Cerebellar cortex (tissue), 1 donor: Measurements from ENCODE around the gene ETV5.
"Not testable (repeated sequence)": the region's sequence is repeated elsewhere in the genome, so short reads cannot be mapped to it uniquely, and the experiment has no call there.

Source experiments
- DNase-seq: peaks from one replicate; pipeline ENCODE4 v3.0.0-alpha.2; 2015; ENCODE audit warnings: low spot score

Gene ETV5

GRCh38 chr3:186022931-186023330 lies 86.0 kb downstream of the ETV5 start:
- no peak for DNase-seq

DNA sequence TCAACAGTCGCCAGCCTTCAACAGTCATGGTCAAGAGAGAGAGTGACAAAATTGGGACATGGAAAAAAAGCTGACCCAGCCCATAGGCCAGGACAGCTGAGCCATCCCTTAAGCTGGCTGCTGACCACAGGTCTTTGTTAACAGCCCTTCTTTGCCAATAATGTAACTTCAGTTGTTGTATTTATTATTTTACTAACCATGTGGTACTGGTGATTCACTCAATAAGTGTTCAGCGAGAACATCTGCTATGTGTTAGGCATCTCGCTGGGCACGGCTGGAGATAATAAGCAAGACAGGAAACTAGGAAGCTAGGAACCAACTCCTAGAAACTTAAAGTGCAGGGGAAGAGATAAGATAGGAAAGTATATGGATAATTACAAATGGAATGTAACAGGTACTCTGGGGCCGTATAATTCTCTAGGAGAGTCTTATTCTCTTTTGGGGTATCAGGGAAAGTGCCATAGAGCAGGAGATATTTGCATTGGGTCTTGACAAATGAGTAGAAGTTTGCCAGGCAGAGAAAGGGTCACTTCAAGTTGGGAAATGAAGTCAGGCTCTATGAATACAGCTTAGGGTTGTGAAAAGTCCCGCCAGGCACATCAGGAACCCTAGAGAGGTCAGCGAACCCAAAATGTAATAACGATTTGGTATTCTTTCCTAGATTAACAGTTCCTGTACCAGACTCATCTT lies 87.1 kb downstream of the ETV5 start:
- DNase-seq: no peak

DNA sequence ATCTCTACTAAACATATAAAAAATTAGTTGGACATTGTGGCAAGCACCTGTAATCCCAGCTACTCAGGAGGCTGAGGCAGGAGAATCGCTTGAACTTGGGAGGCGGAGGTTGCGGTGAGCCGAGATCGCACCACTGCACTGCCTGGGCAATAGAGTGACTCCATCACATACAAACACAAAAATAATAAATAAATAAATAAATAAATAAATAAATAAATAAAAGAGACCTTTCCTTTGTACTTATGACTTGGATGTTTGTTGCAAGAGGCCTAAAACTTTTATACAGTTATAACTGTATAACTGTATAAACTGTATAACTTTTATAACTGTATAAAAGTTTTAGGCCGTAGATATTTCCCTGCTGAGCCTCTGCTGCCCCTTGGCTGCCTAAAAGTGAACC lies 87.6 kb downstream of the ETV5 start:
- not testable (repeated sequence) for DNase-seq

- DNase-seq: not testable (repeated sequence)
Measured at GRCh38 chr3:186019288-186019687, 89.6 kb downstream of the ETV5 start.

GRCh38 chr3:186014866-186015265 lies 94.0 kb downstream of the ETV5 start:
- DNase-seq: no peak

GRCh38 chr3:186013312-186013711 lies 95.6 kb downstream of the ETV5 start:
- DNase-seq: no peak

DNA sequence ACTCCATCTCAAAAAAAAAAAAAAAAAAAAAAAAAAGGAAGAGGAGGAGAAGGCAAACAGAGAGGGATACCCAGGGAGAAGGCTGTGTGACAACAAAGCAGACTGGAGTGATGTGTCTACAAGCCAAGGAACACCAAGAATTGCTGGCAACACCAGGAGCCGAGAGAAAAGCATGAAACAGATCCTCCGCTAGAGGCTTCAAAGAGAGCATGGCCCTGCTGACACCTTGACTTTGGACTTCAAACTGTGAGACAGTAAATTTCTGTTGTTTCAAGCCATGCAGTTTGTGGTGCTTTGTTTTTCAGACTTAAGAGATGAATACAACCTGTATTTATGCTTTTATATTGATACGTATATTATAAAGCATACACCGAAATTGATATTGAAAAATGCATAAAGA lies 96.8 kb downstream of the ETV5 start:
- DNase-seq: no peak

GRCh38 chr3:186004671-186005070 lies 104.2 kb downstream of the ETV5 start:
- DNase-seq: no peak

- DNase-seq: no peak
Measured at GRCh38 chr3:186004209-186004608, 104.7 kb downstream of the ETV5 start.

GRCh38 chr3:186003610-186004009 lies 105.3 kb downstream of the ETV5 start:
- no peak for DNase-seq

DNA sequence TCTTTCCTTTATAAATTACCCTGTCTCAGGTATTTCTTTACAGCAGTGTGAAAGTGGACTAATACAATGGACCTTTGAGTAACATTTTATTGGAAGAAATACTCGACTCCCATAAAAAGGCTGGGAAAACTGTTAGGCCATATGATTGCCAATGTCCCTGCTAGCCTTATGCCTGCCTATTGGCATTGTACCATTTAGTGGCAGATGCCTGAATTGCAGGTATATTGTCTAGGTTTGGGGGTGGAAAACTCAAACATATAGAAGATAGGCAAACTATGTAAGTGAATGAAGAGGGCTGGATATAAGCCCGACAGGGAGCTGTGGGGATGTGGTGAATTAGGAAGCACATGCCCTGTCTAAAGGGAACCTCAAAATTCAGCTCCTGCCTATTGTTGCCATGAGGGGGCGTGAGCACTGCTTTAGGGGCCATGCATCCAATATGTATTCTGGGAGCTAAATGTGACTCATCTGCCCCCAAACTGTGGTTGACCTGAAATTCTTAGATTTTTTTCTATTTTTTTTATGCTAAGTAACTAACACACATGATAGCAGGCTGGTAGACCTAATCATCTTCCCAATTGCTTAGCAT lies 105.9 kb downstream of the ETV5 start:
- DNase-seq: peak; percentile 13

DNA sequence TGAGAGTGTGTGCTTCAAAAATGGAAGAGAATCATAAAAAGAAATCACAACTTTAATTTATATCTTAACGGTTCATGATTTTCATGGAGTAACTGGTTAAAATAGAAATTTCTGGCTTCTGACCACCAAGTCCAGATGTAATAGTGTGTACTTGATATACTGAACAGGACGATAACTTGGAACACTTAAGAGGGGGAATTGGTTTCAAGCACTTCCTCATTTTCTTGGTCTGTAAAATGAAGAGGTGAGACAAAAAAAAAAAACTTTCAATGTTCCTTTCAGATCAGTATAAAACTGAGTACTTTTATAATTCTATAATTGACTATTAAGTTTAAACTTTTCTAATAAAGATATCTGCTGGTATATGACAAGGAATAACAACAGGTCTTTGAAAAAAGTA lies 107.0 kb downstream of the ETV5 start:
- DNase-seq: no peak

- no peak for DNase-seq
Measured at GRCh38 chr3:185999221-185999620, 109.7 kb downstream of the ETV5 start.

DNA sequence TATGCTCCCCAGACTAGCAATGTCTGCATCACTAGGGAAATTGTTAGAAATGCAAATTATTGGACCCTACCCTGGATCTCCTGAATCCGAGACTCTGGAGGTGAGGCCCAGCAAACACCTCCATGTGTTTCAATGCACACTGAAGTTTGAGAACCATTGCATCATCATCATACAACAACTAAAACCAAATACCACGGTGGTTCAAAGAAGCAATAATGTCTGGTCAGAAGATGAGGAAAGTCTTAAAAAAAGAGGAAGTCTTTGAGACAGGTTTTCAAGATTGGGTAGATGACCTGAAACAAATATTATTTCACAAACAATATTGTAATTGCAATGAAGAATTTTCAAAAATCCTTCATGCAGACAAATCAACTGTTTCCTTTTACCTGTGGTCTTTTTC lies 110.8 kb downstream of the ETV5 start:
- DNase-seq: no peak

- no peak for DNase-seq
Measured at GRCh38 chr3:185997130-185997529, 111.8 kb downstream of the ETV5 start.
